Loucy (cell line): Measurements from ENCODE around the gene FGFR2.

Experiments used
- H2AFZ ChIP-seq: fragments of 200-600 bp; sonication (generic); 2 replicates; pipeline ENCODE4 v1.6.0; 2016; ENCODE audit warnings: antibody characterized with exemption, mild to moderate bottlenecking, low read length, moderate library complexity
- H3F3A ChIP-seq: fragments of 200-600 bp; 2 replicates; pipeline ENCODE4 v1.6.0; 2016; ENCODE audit warnings: antibody characterized with exemption, low read depth, mild to moderate bottlenecking
- H3K27me3 ChIP-seq: fragments of 200-600 bp; sonication (generic); 2 replicates; pipeline ENCODE4 v1.6.1; 2014; ENCODE audit warnings: low read length, mild to moderate bottlenecking; ENCODE audit not compliant: insufficient read depth, poor library complexity, severe bottlenecking
- H3K36me3 ChIP-seq: fragments of 200-600 bp; sonication (generic); 2 replicates; pipeline ENCODE4 v1.6.1; 2016; ENCODE audit warnings: low read length; ENCODE audit not compliant: insufficient read depth
- H3K4me1 ChIP-seq: fragments of 200-600 bp; sonication (generic); 2 replicates; pipeline ENCODE4 v1.5.1; 2014; ENCODE audit warnings: low read length, mild to moderate bottlenecking; ENCODE audit not compliant: insufficient read depth, poor library complexity, severe bottlenecking
- H3K4me2 ChIP-seq: fragments of 200-600 bp; sonication (generic); 2 replicates; pipeline ENCODE4 v1.6.0; 2014; ENCODE audit warnings: antibody characterized with exemption, low read length, low read depth, mild to moderate bottlenecking; ENCODE audit not compliant: poor library complexity, severe bottlenecking
- H3K4me3 ChIP-seq: fragments of 200-600 bp; sonication (generic); 2 replicates; pipeline ENCODE4 v1.5.1; 2014; ENCODE audit warnings: low read length, mild to moderate bottlenecking, mixed read lengths; ENCODE audit not compliant: poor library complexity, severe bottlenecking
- H3K79me2 ChIP-seq: fragments of 200-600 bp; sonication (generic); 2 replicates; pipeline ENCODE4 v1.6.1; 2014; ENCODE audit warnings: low read length; ENCODE audit not compliant: insufficient read depth
- H3K9ac ChIP-seq: fragments of 200-600 bp; sonication (generic); 2 replicates; pipeline ENCODE4 v1.6.0; 2014; ENCODE audit warnings: mild to moderate bottlenecking, low read depth, low read length, moderate library complexity; ENCODE audit not compliant: poor library complexity, severe bottlenecking
- H3K9me2 ChIP-seq: fragments of 200-600 bp; sonication (generic); replicated peaks from 2 replicates; pipeline ENCODE4 v1.6.1; 2016; ENCODE audit warnings: low read depth, low read length, mixed read lengths
- H3K9me3 ChIP-seq: fragments of 200-600 bp; sonication (generic); 2 replicates; pipeline ENCODE4 v1.6.1; 2014; ENCODE audit warnings: mild to moderate bottlenecking, antibody characterized with exemption, low read length, low read depth; ENCODE audit not compliant: insufficient read depth
- H4K20me1 ChIP-seq: fragments of 200-600 bp; sonication (generic); 2 replicates; pipeline ENCODE4 v1.6.0; 2014; ENCODE audit warnings: antibody characterized with exemption, low read length, mild to moderate bottlenecking; ENCODE audit not compliant: insufficient read depth, poor library complexity, severe bottlenecking
- EZH2phosphoT487 ChIP-seq: fragments of 200-600 bp; IDR thresholded peaks from 2 replicates; pipeline ENCODE4 v1.6.1; 2018; ENCODE audit warnings: antibody characterized with exemption, mild to moderate bottlenecking, moderate library complexity, borderline replicate concordance
- TF ChIP-seq, protein P1 (sequence below): fragments of 200-600 bp; sonication (generic); conservative IDR thresholded peaks from 2 replicates; pipeline ENCODE4 v1.5.1; 2014; ENCODE audit warnings: mild to moderate bottlenecking, antibody characterized with exemption, low read length

Gene FGFR2

DNA sequence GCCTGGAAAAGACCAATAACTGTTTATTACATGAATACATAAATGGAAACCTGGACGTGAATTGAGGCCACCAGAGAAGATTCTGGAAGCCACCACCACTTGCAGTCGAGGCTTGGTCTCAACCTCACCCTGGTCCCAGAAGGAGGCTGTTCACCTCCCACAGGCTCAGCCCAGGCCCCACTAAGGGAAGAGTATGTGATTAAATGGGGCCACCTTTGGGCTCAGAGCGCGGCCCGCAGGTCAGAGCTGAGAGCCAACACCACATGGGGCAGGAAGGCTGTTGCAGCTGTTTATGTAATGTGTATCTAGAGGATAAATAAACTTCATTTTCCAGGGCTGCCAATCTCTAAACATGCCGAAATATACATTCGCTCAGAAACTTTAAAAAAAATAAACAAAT is 17.6 kb upstream of the FGFR2 start:
- H3F3A ChIP-seq = no peaks in the 10 kb centered on the region
- no peaks in the 10 kb centered on the region for H3K27me3 ChIP-seq
- no peaks in the 10 kb centered on the region for H3K9me2 ChIP-seq
- no peak overlapping the region for H3K4me3 ChIP-seq
- H3K4me1 ChIP-seq = no peaks in the 10 kb centered on the region
- H3K36me3 ChIP-seq = no peaks in the 10 kb centered on the region
- H2AFZ ChIP-seq = no peak overlapping the region
- no peaks in the 10 kb centered on the region for H3K79me2 ChIP-seq
- H3K9ac ChIP-seq = no peak overlapping the region
- TF ChIP-seq EZH2phosphoT487 = no peak
- TF ChIP-seq, protein P1, sequence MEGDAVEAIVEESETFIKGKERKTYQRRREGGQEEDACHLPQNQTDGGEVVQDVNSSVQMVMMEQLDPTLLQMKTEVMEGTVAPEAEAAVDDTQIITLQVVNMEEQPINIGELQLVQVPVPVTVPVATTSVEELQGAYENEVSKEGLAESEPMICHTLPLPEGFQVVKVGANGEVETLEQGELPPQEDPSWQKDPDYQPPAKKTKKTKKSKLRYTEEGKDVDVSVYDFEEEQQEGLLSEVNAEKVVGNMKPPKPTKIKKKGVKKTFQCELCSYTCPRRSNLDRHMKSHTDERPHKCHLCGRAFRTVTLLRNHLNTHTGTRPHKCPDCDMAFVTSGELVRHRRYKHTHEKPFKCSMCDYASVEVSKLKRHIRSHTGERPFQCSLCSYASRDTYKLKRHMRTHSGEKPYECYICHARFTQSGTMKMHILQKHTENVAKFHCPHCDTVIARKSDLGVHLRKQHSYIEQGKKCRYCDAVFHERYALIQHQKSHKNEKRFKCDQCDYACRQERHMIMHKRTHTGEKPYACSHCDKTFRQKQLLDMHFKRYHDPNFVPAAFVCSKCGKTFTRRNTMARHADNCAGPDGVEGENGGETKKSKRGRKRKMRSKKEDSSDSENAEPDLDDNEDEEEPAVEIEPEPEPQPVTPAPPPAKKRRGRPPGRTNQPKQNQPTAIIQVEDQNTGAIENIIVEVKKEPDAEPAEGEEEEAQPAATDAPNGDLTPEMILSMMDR = no peak
- H3K9me3 ChIP-seq = peaks cover 12% of the 10 kb centered on the region; the same call in 1 of the 2 replicates
- no peak overlapping the region for H3K4me2 ChIP-seq
- H4K20me1 ChIP-seq = no peaks in the 10 kb centered on the region

DNA sequence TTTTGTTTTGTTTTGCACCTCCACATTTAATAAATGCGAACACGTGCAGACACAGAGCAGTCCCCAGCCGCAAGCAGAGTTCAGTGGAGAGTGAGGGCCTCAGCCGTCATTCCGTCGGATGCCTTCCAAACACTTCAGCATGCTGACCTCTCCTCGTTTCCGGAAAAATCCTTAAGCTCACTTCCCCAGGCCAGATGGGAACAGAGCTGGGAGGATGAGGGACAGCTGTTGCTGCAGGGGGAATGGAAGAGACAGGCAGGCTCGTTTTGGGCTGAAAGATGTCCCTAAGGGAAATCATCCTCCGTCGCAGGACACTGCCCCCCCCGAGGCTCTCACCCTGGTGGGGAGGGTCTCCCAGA is 17.2 kb upstream of the FGFR2 start:
- Histone ChIP-seq H3K9ac (no peak overlapping the region), H3K27me3 (no peaks in the 10 kb centered on the region), H2AFZ (no peak overlapping the region), H3F3A (no peaks in the 10 kb centered on the region), H3K4me2 (no peak overlapping the region), H3K9me2 (no peaks in the 10 kb centered on the region), H4K20me1 (no peaks in the 10 kb centered on the region), H3K79me2 (no peaks in the 10 kb centered on the region), H3K4me1 (no peaks in the 10 kb centered on the region), H3K9me3 (peaks cover 12% of the 10 kb centered on the region; the same call in 1 of the 2 replicates), H3K36me3 (no peaks in the 10 kb centered on the region), H3K4me3 (no peak overlapping the region)
- no peak for TF ChIP-seq EZH2phosphoT487
- TF ChIP-seq, protein P1 = no peak

DNA sequence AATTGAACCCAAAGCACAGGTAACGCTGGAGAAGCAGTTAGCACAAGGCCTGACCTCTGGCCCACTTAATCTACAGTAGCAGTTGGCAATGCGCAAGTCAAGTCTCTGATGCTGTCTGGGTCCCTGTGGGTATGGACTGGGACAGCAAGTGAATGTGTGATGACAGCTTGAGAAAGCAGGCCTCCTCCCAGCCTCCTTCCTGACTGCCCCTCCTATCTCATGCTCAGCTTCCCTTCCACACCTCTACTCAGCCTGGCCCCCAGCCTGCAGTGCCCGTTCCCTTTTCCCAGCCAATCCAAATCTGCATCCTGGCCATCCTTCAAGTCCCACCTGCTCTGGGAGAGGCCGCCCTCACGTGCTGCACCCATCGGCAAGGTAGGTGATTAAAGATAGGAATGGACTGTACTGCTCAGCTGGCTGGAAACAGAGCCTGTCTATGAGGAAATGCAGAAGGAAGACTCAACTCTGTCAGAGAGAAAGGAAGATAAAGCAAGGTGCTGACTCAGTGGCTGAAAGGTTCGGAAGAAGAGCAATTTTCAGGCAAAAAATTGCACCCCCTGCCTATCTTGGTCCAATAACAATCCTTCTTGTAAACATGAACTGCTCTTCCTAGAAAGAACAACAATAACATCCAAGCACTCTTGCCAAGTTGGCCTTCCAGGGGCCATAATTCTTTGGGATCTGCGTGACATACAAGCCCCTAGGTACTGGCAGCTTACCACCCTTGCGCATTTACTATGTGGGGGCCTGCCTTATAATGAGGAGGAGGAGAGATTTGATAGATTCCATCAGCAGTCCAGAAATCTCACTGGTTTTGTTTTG is 16.6 kb upstream of the FGFR2 start:
- Histone ChIP-seq H3K9me2 (no peaks in the 10 kb centered on the region), H2AFZ (no peak overlapping the region), H3K27me3 (no peaks in the 10 kb centered on the region), H4K20me1 (no peaks in the 10 kb centered on the region), H3K9me3 (peaks cover 12% of the 10 kb centered on the region; the same call in 1 of the 2 replicates), H3K9ac (no peak overlapping the region), H3K36me3 (no peaks in the 10 kb centered on the region), H3K79me2 (no peaks in the 10 kb centered on the region), H3F3A (no peaks in the 10 kb centered on the region), H3K4me3 (no peak overlapping the region), H3K4me2 (no peak overlapping the region), H3K4me1 (no peaks in the 10 kb centered on the region)
- no peak for TF ChIP-seq EZH2phosphoT487

DNA sequence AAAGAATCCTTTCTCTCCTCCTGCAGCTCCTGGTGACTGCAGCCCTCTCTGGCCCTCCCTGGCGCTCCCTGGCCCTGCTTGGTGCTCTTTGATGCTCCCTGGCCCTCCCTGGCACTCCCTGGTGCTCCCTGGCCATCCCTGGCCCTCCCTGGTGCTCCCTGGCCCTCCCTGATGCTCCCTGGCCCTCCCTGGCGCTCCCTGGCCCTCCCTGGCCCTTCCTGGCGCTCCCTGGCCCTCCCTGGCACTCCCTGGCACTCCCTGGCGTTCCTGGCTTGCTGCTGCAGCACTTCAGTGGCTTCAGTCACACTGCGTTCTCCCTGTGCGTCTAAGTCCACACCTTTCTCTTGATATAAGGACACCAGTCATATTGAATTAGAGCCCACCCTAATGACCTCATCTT is 15.2 kb upstream of the FGFR2 start:
- no peak overlapping the region for H3K4me2 ChIP-seq
- H3K9ac ChIP-seq = no peak overlapping the region
- H3K9me2 ChIP-seq = no peaks in the 10 kb centered on the region
- no peaks in the 10 kb centered on the region for H3F3A ChIP-seq
- no peak overlapping the region for H2AFZ ChIP-seq
- no peak overlapping the region for H3K4me3 ChIP-seq
- TF ChIP-seq, protein P1 = no peak
- no peak for TF ChIP-seq EZH2phosphoT487
- H4K20me1 ChIP-seq = no peaks in the 10 kb centered on the region
- peaks cover 12% of the 10 kb centered on the region; the same call in 1 of the 2 replicates for H3K9me3 ChIP-seq
- no peaks in the 10 kb centered on the region for H3K36me3 ChIP-seq
- no peaks in the 10 kb centered on the region for H3K79me2 ChIP-seq
- H3K4me1 ChIP-seq = no peaks in the 10 kb centered on the region
- H3K27me3 ChIP-seq = no peaks in the 10 kb centered on the region
